ENCODE results near the gene HS6ST3.
"Not testable (repeated sequence)": the region's sequence is repeated elsewhere in the genome, so short reads cannot be mapped to it uniquely, and the experiment has no call there.

Gene HS6ST3

GRCh38 chr13:96768524-96768923 lies 678.6 kb downstream of the HS6ST3 start:
- ChIA-PET POLR2A (no interaction called here), CTCF (no interaction called here)

GRCh38 chr13:96769874-96770273 lies 680.0 kb downstream of the HS6ST3 start:
- ChIA-PET POLR2A (no interaction called here), CTCF (no interaction called here)
- no peak for DNase-seq (ENCODE audit: extremely low spot score)
- TF ChIP-seq CTCF (IDR thresholded peaks at IDR 0.05; ENCODE audit: control extremely low read depth, extremely low read depth, low read depth, missing control alignments) = no peak

More at GRCh38 chr13:96768524-96768923, 678.6 kb downstream of the HS6ST3 start:
- no peak for DNase-seq (ENCODE audit: extremely low spot score)
- TF ChIP-seq CTCF (IDR thresholded peaks at IDR 0.05; ENCODE audit: control extremely low read depth, extremely low read depth, low read depth, missing control alignments) = no peak

GRCh38 chr13:96771486-96772367 lies 681.8 kb downstream of the HS6ST3 start:
- TF ChIP-seq CTCF (IDR thresholded peaks at IDR 0.05; ENCODE audit: control extremely low read depth, extremely low read depth, low read depth, missing control alignments) = no peak
- POLR2A ChIA-PET = no interaction called here
- DNase-seq (ENCODE audit: extremely low spot score) = no peak
- CTCF ChIA-PET = no interaction called here

- TF ChIP-seq CTCF (IDR thresholded peaks at IDR 0.05; ENCODE audit: control extremely low read depth, extremely low read depth, low read depth, missing control alignments) = no peak
- ChIA-PET POLR2A (no interaction called here), CTCF (no interaction called here)
- DNase-seq (ENCODE audit: extremely low spot score) = no peak
Measured at GRCh38 chr13:96772426-96772825, 682.5 kb downstream of the HS6ST3 start.

- CTCF ChIA-PET; POLR2A ChIA-PET; DNase-seq (ENCODE audit: extremely low spot score): not testable (repeated sequence)
Measured at GRCh38 chr13:96778302-96778701, 688.4 kb downstream of the HS6ST3 start.

GRCh38 chr13:96779691-96780090 lies 689.8 kb downstream of the HS6ST3 start:
- DNase-seq (ENCODE audit: extremely low spot score) = no peak
- ChIA-PET POLR2A (no interaction called here), CTCF (interaction anchor here (1.5 kb wide), 1 partner anchor 13 kb away, joined by 15 read pairs; no protein-coding TSS in a partner anchor)
- no peak for TF ChIP-seq CTCF (IDR thresholded peaks at IDR 0.05; ENCODE audit: control extremely low read depth, extremely low read depth, low read depth, missing control alignments)

- no peak for TF ChIP-seq CTCF (IDR thresholded peaks at IDR 0.05; ENCODE audit: control extremely low read depth, extremely low read depth, low read depth, missing control alignments)
- DNase-seq (ENCODE audit: extremely low spot score) = no peak
- ChIA-PET CTCF (interaction anchor here (1.5 kb wide), 1 partner anchor 13 kb away, joined by 15 read pairs; no protein-coding TSS in a partner anchor), POLR2A (no interaction called here)
Measured at GRCh38 chr13:96780105-96780504, 690.2 kb downstream of the HS6ST3 start.

Data from GM10248 (cell line).